A549 treated with AZD9567 at 1 μM for 4 hours (cell line): Measurements from ENCODE around the gene UCHL3. TPM values are rescaled to one million over a fixed set of nuclear protein-coding genes. Genes with fewer than 3 reads are reported as not detected.

Experiments used
- total RNA-seq: library from RNA; stranded (reverse); fragments of 200-300 nt; extraction: Qiagen RNA extraction; gene quantifications from 5 replicates; pipeline ENCODE4 v1.2.3, GENCODE V29; 2022; ENCODE audit not compliant: insufficient read depth

UCHL3 gene
- 45.2 to 50.7 TPM (median 49.8 TPM) in 5 replicates for total RNA-seq

DNA sequence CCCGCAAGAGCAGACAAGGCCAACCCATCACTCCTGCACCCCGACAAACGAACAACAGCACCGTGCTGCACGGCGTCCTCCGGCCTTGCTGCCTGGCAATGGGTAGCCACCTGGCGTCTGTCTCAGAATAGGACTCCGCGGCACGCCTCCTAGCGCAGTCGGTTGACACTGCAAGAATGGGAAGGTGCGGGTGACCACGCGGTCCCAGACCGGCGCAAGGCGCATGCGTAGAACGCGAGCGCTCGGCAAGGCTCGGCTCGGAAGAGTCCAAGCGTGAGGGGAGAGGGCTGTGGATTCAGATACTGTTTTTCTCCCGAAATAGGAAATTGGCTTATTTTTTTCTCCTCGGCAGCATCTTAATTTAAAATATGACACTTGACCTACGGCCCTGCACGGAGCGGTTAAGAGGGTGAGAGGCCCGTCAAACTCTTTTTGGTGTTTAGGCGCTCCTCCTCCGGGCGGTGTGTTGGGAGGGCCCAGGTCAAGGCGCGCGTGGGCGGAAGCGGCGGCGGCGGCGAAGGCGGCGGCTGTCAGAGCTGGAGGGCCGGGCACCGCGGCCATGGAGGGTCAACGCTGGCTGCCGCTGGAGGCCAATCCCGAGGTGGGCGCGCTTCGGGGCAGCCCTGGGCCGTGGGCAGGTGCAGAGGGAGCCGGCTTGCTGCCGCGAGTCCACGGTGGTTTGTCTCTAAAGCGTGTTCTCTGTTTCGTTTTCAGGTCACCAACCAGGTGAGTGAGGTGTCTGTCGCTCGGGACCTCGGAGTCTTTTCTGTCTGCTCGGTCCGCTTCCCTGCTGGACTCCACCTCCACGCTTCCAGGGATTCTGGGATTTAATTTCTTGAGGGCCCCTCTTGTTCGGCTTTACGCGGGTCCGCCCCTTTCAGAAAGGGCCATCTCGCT lies at the start of gene UCHL3:
Gene UCHL3, plus strand, starts transcription at position 530 of the 897 bp plus-strand sequence. Its CDS starts 30 bp downstream, at position 560.

DNA sequence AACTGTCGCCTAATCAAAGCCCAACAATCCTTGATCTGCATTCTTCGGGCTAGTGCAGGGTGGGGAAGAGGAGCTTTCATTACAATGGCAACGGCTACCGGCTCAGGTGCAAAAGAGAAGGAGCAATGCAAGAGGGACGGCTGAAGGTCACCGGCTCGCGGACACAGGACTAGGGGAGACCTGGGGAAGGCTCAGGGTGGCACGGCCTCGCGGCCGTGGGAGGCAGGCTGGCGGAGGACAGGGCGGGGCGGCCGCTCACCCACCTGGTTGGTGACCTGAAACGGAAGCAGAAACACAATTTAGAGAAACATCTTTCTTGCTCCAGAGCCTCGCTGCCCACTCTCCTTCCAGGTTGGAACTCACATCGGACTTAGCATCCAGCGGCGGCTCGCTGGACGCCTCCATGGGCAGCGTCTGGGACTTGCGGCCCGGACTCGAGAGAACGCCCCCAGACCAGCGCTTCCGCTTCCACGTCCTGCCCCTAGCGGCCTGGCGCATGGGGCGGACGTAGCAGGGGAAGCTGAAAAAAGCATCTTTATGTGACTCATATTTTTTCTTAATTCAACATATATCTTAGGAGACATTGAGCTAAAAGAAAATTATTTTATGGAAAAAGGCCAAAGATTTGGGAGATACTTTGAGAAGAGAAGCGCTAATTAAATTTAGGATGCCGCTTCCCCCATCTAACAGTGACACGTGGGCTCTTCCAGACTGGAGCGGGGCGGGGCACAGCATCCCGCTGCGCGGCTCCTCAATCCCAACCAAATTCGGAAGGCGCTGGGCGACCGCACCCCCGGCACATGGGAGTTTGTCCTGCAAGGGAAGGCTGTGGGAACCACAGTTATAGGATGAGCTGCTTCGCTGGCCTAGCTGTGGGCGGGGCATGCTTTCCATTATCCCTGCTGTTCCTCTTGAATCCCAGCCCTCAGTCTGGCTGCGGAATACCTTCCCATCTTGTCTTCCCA lies 11.9 kb upstream of the UCHL3 start, which contains the start of gene COMMD6:
Gene COMMD6, minus strand, starts transcription at position 441 of the 965 bp plus-strand sequence. Its CDS starts 36 bp downstream, at position 405.

DNA sequence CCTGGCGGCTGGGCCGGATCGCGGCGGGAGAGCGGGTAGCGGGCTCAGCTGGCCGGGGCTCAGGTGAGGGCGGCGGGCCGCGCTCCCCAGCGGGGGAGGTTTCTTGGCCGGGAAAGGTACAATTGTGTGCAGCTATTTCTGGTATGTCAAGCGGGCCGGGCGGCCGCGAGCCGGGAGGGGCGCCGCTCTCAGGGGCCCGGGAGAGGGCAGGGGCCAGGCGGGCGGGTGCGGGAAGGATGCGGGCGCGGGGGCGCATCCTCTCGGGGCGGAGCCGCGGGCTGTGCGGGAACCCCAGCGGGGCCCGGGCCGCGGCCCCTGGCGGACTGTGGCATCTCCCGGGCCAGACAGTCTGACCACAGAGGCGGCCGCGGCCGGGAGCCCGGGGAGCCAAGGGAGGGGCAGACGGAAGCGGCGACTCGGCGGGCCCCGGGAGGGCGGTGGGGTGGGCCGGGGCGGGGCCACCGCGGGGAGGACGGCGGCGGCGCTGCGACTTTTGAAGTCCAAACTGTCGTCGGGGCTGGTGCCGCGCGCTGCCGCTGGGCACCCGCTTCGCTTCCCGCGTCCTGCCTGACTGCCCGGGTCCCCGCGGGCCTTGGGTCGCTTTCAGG lies 86.3 kb downstream of the UCHL3 start, which contains the start of gene LMO7:
Gene LMO7, plus strand, starts transcription at position 503 of the 608 bp plus-strand sequence. CDS start 328 bp downstream, outside the sequence.

Other genes starting within 250 kb of the UCHL3 start
- 13.5 to 22.6 TPM (median 15.4 TPM) in 5 replicates for gene TBC1D4, start 67.6 kb upstream of the UCHL3 start, total RNA-seq
- gene COMMD6, start 11.9 kb upstream of the UCHL3 start, total RNA-seq: 138 to 159 TPM (median 157 TPM) in 5 replicates
- 30.0 to 39.9 TPM (median 33.2 TPM) in 5 replicates for gene LMO7, start 86.5 kb downstream of the UCHL3 start, total RNA-seq